Kidney epithelial cell (primary cell): ENCODE data around the gene BCAR1. TPM values are rescaled to one million over a fixed set of nuclear protein-coding genes. Genes with fewer than 3 reads are reported as not detected.

ENCODE experiments used
- DNase-seq: peaks from one replicate; pipeline ENCODE4 v3.0.0-alpha.2; 2010; ENCODE audit warnings: low read depth
- H3K27me3 ChIP-seq: 2 replicates; pipeline ENCODE4 v1.6.0; 2011; ENCODE audit warnings: low read length; ENCODE audit not compliant: control insufficient read depth, insufficient read depth
- H3K36me3 ChIP-seq: 2 replicates; pipeline ENCODE4 v1.5.1; 2011; ENCODE audit warnings: low read length; ENCODE audit not compliant: control insufficient read depth, insufficient read depth
- H3K4me3 ChIP-seq: 2 replicates; pipeline ENCODE4 v1.5.1; 2011; ENCODE audit warnings: low read depth, mild to moderate bottlenecking, control low read depth, low read length
- total RNA-seq: library from RNA; depleted of rRNA; stranded (reverse); fragments of >200 nt; gene quantifications from 2 replicates; pipeline ENCODE4 v1.2.3, GENCODE V29; 2015
- TF ChIP-seq, protein P1 (sequence below): IDR thresholded peaks from 2 replicates; pipeline ENCODE4 v1.5.1; 2011; ENCODE audit warnings: mild to moderate bottlenecking, moderate library complexity, low read length, control low read depth, inconsistent platforms; ENCODE audit not compliant: insufficient read depth, poor library complexity, severe bottlenecking

Gene BCAR1, protein sequence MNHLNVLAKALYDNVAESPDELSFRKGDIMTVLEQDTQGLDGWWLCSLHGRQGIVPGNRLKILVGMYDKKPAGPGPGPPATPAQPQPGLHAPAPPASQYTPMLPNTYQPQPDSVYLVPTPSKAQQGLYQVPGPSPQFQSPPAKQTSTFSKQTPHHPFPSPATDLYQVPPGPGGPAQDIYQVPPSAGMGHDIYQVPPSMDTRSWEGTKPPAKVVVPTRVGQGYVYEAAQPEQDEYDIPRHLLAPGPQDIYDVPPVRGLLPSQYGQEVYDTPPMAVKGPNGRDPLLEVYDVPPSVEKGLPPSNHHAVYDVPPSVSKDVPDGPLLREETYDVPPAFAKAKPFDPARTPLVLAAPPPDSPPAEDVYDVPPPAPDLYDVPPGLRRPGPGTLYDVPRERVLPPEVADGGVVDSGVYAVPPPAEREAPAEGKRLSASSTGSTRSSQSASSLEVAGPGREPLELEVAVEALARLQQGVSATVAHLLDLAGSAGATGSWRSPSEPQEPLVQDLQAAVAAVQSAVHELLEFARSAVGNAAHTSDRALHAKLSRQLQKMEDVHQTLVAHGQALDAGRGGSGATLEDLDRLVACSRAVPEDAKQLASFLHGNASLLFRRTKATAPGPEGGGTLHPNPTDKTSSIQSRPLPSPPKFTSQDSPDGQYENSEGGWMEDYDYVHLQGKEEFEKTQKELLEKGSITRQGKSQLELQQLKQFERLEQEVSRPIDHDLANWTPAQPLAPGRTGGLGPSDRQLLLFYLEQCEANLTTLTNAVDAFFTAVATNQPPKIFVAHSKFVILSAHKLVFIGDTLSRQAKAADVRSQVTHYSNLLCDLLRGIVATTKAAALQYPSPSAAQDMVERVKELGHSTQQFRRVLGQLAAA
- 93.8 and 119 TPM in 2 replicates for total RNA-seq

- no peak for DNase-seq
- Histone ChIP-seq H3K4me3 (peak within 1 kb of the TSS; percentile 88), H3K27me3 (no peaks in the 10 kb centered on the region), H3K36me3 (no peaks in the 10 kb centered on the region)
- TF ChIP-seq, protein P1, sequence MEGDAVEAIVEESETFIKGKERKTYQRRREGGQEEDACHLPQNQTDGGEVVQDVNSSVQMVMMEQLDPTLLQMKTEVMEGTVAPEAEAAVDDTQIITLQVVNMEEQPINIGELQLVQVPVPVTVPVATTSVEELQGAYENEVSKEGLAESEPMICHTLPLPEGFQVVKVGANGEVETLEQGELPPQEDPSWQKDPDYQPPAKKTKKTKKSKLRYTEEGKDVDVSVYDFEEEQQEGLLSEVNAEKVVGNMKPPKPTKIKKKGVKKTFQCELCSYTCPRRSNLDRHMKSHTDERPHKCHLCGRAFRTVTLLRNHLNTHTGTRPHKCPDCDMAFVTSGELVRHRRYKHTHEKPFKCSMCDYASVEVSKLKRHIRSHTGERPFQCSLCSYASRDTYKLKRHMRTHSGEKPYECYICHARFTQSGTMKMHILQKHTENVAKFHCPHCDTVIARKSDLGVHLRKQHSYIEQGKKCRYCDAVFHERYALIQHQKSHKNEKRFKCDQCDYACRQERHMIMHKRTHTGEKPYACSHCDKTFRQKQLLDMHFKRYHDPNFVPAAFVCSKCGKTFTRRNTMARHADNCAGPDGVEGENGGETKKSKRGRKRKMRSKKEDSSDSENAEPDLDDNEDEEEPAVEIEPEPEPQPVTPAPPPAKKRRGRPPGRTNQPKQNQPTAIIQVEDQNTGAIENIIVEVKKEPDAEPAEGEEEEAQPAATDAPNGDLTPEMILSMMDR: no peak
These were observed at the start of gene BCAR1 for GRCh38 chr16:75251280-75252048. TSS of gene BCAR1 (minus strand) at chr16:75251624. CDS start at chr16:75251482, 142 bp downstream.

DNA sequence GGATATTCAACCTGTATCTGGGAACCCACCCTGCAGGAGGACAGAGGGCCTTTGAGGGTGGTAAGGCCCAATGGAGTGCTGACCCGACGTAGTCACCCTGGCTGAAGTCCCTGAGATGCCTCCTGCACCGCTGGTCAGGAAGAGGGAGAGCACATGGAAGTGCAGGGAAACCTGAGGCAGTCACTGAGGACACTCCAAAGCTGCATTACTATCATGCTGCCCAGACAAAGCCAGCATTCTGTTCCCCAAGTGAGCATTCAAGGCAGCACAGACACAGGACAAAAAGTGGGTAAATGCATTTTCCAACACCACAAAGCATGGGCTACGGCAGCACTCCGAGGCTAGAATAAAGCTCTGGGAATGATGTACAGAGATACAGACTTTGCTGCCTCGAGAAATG lies 46.8 kb upstream of the BCAR1 start:
- TF ChIP-seq, protein P1: no peak
- DNase-seq: no peak
- H3K27me3 ChIP-seq: no peaks in the 10 kb centered on the region
- H3K36me3 ChIP-seq: no peaks in the 10 kb centered on the region
- no peak overlapping the region for H3K4me3 ChIP-seq

DNA sequence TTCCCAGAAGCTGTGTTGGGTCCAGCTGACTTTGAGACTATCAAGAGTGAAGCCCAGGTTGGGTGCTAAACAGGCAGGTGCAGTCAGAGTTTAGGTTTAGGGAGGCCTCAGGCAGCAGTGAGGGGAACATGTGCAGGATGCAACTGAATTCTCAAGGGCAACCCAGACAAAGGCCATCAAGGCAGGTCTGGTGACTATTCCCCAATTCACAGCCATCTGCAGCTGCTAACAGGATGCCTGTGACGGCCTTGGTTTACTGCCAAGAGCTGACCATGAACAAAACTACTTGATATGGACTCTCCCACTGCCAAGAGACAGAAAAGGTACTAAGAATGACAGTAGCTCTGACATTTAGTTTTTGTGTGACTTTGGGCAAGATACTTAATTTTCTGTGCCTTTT lies 45.2 kb upstream of the BCAR1 start:
- Histone ChIP-seq H3K4me3 (no peak overlapping the region), H3K36me3 (no peaks in the 10 kb centered on the region), H3K27me3 (no peaks in the 10 kb centered on the region)
- DNase-seq: no peak
- TF ChIP-seq, protein P1: no peak

DNA sequence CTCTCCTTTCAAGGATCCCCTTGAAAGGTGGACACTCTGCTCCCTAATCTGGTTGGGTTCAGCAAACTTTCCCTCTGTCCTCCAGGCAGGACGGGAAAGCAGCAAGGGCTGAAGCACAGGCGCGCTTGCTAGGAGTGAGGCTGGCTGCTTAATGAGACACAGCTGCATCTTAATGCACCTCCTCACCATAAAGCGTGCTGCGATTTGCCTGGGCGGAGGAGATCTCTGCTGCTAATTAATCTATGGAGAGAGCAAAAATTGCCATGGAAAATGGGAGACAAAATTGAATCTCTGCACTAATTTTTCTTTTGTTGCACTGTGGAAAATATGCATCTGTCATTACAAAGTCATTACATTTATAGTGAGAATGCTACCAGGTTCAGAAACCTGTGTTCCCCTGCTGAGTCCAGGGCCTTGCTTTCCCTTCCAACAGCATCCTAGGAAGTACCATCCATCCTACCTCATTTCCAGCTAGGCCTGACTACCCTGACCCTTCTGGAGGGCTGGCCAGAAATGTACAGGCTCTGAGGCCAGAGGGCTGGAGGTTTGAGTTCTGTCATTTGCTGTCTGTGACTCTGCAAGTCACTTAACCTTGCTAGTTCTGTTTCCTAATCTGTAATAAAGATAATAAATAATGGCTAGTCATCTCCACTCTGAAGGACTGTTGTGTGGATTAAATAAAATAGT lies 43.5 kb upstream of the BCAR1 start:
- no peaks in the 10 kb centered on the region for H3K27me3 ChIP-seq
- TF ChIP-seq, protein P1: no peak
- no peak overlapping the region for H3K4me3 ChIP-seq
- DNase-seq: no peak
- H3K36me3 ChIP-seq: no peaks in the 10 kb centered on the region

GRCh38 chr16:75293772-75294171 lies 42.3 kb upstream of the BCAR1 start:
- Histone ChIP-seq H3K4me3 (no peak overlapping the region), H3K27me3 (no peaks in the 10 kb centered on the region), H3K36me3 (no peaks in the 10 kb centered on the region)
- no peak for DNase-seq
- TF ChIP-seq, protein P1: no peak
